Measurements from ENCODE around the gene PKHD1.

PKHD1 gene

DNA sequence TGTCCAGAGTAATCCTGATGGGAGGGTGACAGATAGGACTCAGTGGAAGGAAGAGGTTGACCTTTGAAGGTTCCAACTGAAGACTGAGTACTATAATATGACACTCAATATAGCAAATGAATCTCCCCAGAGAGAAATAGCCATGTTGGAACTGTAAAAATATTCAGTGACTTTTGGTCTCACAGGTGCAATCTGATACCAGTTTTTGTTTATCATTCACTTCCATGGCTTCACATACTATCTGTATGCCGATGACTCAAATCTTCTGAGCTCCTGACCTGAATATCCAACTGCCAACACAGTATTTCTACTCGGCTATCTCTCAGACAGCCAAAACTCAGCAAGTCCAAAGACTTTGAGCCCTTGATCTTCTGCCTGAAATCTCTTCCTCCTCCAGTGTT lies 21.8 kb upstream of the PKHD1 start:
- no peak overlapping the region for H3K4me3 ChIP-seq (ENCODE audit: low read depth, low read length)
- TF ChIP-seq, protein P1, sequence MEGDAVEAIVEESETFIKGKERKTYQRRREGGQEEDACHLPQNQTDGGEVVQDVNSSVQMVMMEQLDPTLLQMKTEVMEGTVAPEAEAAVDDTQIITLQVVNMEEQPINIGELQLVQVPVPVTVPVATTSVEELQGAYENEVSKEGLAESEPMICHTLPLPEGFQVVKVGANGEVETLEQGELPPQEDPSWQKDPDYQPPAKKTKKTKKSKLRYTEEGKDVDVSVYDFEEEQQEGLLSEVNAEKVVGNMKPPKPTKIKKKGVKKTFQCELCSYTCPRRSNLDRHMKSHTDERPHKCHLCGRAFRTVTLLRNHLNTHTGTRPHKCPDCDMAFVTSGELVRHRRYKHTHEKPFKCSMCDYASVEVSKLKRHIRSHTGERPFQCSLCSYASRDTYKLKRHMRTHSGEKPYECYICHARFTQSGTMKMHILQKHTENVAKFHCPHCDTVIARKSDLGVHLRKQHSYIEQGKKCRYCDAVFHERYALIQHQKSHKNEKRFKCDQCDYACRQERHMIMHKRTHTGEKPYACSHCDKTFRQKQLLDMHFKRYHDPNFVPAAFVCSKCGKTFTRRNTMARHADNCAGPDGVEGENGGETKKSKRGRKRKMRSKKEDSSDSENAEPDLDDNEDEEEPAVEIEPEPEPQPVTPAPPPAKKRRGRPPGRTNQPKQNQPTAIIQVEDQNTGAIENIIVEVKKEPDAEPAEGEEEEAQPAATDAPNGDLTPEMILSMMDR (conservative IDR thresholded peaks at IDR 0.05; ENCODE audit: low read depth, low read length), result no peak
- no peak for DNase-seq (ENCODE audit: low read depth)

DNA sequence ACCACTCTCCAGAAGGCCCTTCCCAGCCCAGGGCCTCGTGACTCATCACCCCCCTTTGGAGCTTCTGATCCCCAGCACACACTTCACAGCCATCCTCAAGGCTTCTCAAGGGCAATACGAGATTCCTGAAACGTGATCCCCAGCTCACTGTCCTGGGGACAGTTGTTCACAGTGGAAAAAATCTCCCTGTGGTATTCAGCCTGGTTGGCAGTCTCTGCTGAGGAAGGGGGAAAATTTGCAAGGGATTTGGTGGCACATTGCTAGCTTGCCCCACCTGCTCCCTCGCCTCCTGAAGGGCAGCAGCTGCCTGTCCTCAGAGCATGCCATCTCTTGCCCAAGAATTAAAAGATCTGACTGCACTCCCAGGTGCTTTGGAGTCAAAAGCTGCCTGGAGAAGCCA lies 20.7 kb upstream of the PKHD1 start:
- DNase-seq (ENCODE audit: low read depth), result no peak
- TF ChIP-seq, protein P1 (conservative IDR thresholded peaks at IDR 0.05; ENCODE audit: low read depth, low read length), result no peak
- no peak overlapping the region for H3K4me3 ChIP-seq (ENCODE audit: low read depth, low read length)

DNA sequence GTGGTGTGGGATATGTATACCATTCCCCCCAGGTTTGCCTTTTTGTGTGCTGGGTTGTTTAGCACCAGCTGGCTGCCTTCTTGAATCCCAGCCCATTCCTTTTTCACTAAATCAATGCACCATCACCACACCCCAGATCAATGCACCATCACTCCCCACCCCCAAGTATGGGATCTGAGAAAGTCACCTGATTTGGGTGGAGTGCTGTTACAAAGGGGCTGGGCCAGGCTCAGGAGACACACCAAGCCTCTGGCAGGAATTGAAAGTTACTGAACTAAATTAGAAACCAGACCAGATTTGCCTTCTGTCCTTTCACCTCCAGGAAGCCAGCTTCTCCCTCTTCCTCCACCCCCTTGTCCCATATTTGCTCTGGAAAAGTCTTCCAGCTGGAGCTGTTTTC lies 19.6 kb upstream of the PKHD1 start:
- DNase-seq (ENCODE audit: low read depth), result no peak
- no peak overlapping the region for H3K4me3 ChIP-seq (ENCODE audit: low read depth, low read length)
- TF ChIP-seq, protein P1 (conservative IDR thresholded peaks at IDR 0.05; ENCODE audit: low read depth, low read length), result no peak

DNA sequence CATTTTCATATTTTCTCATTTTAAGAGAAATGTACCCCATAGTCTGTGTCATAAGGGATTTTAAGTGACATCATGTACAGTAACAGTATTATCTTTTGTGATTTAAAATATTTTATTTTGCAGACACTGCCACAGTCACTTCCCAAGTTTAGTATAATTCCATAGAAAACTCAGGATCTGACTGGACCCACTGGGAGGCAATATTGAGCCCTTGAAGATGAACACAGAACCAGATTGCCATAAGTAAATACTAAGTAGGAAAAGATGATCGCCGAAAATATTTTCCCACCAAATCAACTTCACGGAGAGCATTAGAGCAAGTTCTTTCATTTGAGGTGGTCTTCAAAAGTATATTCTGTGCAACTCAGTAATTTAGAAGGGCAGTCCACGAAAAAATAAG lies 17.6 kb upstream of the PKHD1 start:
- TF ChIP-seq, protein P1 (conservative IDR thresholded peaks at IDR 0.05; ENCODE audit: low read depth, low read length), result no peak
- no peak for DNase-seq (ENCODE audit: low read depth)
- no peak overlapping the region for H3K4me3 ChIP-seq (ENCODE audit: low read depth, low read length)

DNA sequence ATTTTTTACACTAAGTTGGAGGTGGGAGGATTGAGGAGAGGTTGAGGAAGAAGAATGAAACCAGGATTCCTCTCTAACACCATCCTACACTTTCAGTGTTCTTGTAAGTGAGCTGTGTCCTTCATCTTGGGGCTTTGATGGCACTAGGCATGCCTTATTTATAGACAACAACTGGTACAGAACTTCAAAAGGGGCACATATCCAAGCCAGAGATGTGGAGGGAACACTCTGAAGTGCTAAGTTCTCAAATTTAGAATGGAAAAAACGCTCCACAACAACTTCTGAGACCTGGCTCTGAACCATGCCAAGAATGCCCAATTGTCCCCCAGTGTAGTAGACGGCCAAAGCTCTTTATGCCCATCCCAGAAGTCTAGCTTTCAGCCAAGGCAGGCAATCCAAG lies 16.2 kb upstream of the PKHD1 start:
- DNase-seq (ENCODE audit: low read depth), result no peak
- H3K4me3 ChIP-seq (ENCODE audit: low read depth, low read length), result no peak overlapping the region
- TF ChIP-seq, protein P1 (conservative IDR thresholded peaks at IDR 0.05; ENCODE audit: low read depth, low read length), result no peak

DNA sequence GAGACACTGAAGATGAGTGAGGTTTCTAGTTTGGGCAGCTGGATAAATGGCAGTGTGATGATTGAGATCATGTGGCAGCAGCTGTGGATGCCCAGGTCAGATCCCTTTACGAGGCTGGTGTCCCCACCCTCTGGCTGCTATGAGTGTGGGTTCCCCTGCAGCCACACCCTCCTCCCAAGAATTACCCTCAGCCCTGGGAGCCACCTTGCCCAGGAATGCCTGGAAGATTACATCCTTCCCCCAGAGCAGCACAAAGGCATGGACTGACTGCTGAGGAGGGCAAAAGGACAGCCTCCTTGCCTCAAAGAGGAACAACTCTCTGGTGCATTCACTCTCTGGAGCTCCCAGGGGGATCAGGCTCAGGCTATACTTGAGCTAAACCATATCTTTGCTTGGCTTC lies 15.0 kb upstream of the PKHD1 start:
- H3K4me3 ChIP-seq (ENCODE audit: low read depth, low read length), result no peak overlapping the region
- DNase-seq (ENCODE audit: low read depth), result no peak
- TF ChIP-seq, protein P1 (conservative IDR thresholded peaks at IDR 0.05; ENCODE audit: low read depth, low read length), result no peak

DNA sequence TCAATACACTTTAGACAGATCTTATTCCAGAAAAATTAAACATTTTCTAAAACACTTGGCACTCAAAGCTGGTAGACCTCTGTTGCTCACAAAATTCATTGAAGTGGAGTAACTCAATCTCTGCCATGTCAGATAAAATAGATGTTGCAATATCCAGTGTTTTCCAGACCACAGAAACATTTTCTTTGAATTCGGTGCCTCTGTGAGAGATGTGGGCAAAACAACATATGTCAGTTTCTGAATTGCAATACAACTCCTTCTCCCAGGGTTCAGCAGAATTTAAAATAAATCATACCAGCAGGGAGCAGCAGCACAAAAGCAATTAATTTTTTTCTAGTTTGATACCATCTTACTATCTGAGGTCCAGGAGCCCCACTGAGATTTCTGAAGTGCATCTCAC lies 11.3 kb upstream of the PKHD1 start:
- no peak for DNase-seq (ENCODE audit: low read depth)

More for the DNA sequence above, 11.3 kb upstream of the PKHD1 start:
- TF ChIP-seq, protein P1 (conservative IDR thresholded peaks at IDR 0.05; ENCODE audit: low read depth, low read length), result no peak
- H3K4me3 ChIP-seq (ENCODE audit: low read depth, low read length), result no peak overlapping the region
